Transverse colon (tissue), 4 donors: ENCODE data around the gene MRPS18B. TPM values are rescaled to one million over a fixed set of nuclear protein-coding genes. Genes with fewer than 3 reads are reported as not detected.

ENCODE experiments used
- DNase-seq: peaks from one replicate; pipeline ENCODE4 v3.0.0-alpha.2; 2019
- H3K27ac ChIP-seq, 4 donors: fragments of 200-600 bp; sonication (generic); 2 replicates each; pipeline ENCODE4 v1.5.1; 2016 to 2018; ENCODE audit warnings: inconsistent platforms in 4 of 4
- H3K27me3 ChIP-seq: fragments of 200-600 bp; sonication (generic); 2 replicates; pipeline ENCODE4 v1.5.1; 2017; ENCODE audit warnings: inconsistent platforms
- H3K36me3 ChIP-seq, 4 donors: fragments of 200-600 bp; sonication (generic); 2 replicates each; pipeline ENCODE4 v1.5.1; 2017 to 2019; ENCODE audit warnings: inconsistent platforms in 4 of 4
- H3K4me1 ChIP-seq, 4 donors: fragments of 200-600 bp; sonication (generic); 2 replicates each; pipeline ENCODE4 v1.5.1; 2017 to 2020; ENCODE audit warnings: inconsistent platforms in 4 of 4
- H3K4me3 ChIP-seq, 4 donors: fragments of 200-600 bp; sonication (generic); 1 replicate in 1 of 4; 2 replicates in 3 of 4; pipeline versions ENCODE4 v1.5.1 to v1.6.1; 2017 to 2019; ENCODE audit warnings: inconsistent platforms in 4 of 4
- H3K9me3 ChIP-seq, 2 donors: fragments of 200-600 bp; sonication (generic); 2 replicates each; pipeline ENCODE4 v1.5.1; 2017 to 2019; ENCODE audit warnings: inconsistent platforms in 2 of 2
- CTCF ChIP-seq, 5 experiments: fragments of 200-600 bp in 3 of 5; fragments of 450-650 bp in 2 of 5; sonication (generic) in 3 of 5; IDR thresholded peaks; 1 replicate in 2 of 5; 2 replicates in 3 of 5; pipeline ENCODE4 v1.5.1; 2016 to 2017; ENCODE audit warnings: antibody characterized with exemption in 5 of 5, inconsistent platforms in 3 of 5, mild to moderate bottlenecking in 2 of 5, moderate library complexity in 1 of 5
- EP300 ChIP-seq: sonication (generic); formaldehyde crosslinking; IDR thresholded peaks from one replicate; pipeline ENCODE4 v1.6.1; 2017; ENCODE audit warnings: antibody characterized with exemption, low read depth
- POLR2A ChIP-seq: fragments of 450-650 bp; IDR thresholded peaks from one replicate; pipeline ENCODE4 v1.6.1; 2016; ENCODE audit warnings: antibody characterized with exemption, mild to moderate bottlenecking, moderate library complexity
- POLR2AphosphoS5 ChIP-seq, 3 donors: sonication (generic); formaldehyde crosslinking; IDR thresholded peaks; one replicate each; pipeline ENCODE4 v1.6.1; 2016; ENCODE audit warnings: antibody characterized with exemption in 3 of 3
- WGBS, 2 donors: methylation state at CpG; one replicate each; pipeline ENCODE4 v1.1.5; 2018; ENCODE audit warnings: low coverage in 1 of 2; 5-methylcytosine and 5-hydroxymethylcytosine counted together
- in situ Hi-C, 4 donors: fragments of 200-750 bp; cut with MboI; loops; one replicate each; pipeline versions ENCODE4 v1.15.0 to v1.15.1; 2017; ENCODE audit warnings: low sequenced_read_pairs in 3 of 4, low pct_ligation_motif_present in 1 of 4, low pct_unique_long_range_greater_than_20kb in 1 of 4
- intact Hi-C: fragments of 100-400 bp; cut with DNase I; formaldehyde crosslinking; loops from one replicate; pipeline ENCODE4 v1.15.1; 2023; ENCODE audit warnings: low total_unique reads
- total RNA-seq, 4 donors: library from RNA; depleted of rRNA; stranded (reverse); fragments of >200 nt; gene quantifications; one replicate each; pipeline ENCODE4 v1.1.0, GENCODE V29; 2016

MRPS18B gene
- total RNA-seq, 4 donors from 2014 or later, result 6.0 to 61.9 (median 39.4) TPM

DNA sequence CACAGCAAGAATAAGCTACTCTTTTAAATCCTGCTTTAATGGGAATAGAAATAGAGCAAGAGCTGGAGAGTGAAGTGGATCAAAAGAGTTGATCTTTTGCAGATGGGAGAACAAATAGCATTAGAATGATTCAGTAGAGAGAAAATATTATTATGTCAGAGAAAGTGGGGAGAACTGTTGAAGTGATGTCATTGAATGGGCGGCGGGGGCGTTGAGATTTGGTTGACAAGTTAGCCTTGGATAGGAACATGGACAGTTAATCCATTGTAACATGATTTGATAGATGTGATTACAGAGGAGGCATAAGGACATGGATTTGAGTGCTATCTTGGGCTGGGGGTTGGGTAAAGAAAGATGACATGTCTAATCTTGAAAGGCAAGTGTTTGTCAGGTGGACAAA is 18.2 kb downstream of the MRPS18B start:
- TF ChIP-seq CTCF (IDR thresholded peaks at IDR 0.05), result no peak
- TF ChIP-seq POLR2A, result no peak
- TF ChIP-seq POLR2AphosphoS5 (IDR thresholded peaks at IDR 0.05), result no peak
- no peak for TF ChIP-seq EP300
- intact Hi-C loops, result no loop called here
- peaks cover 0 to 5% (median 2%) of the 10 kb centered on the region in 4 donors for H3K36me3 ChIP-seq
- DNase-seq, result no peak
- in situ Hi-C loops, result no loop called here
- H3K4me3 ChIP-seq, result no peak overlapping the region
- no peaks in the 10 kb centered on the region for H3K27me3 ChIP-seq
- WGBS, 2 donors, result 96 to 97% methylated on average over 3 of the region's 3 CpGs
- peaks cover 0 to 5% (median 0%) of the 10 kb centered on the region in 4 donors for H3K4me1 ChIP-seq
- H3K9me3 ChIP-seq, result no peaks in the 10 kb centered on the region
- no peak overlapping the region for H3K27ac ChIP-seq

DNA sequence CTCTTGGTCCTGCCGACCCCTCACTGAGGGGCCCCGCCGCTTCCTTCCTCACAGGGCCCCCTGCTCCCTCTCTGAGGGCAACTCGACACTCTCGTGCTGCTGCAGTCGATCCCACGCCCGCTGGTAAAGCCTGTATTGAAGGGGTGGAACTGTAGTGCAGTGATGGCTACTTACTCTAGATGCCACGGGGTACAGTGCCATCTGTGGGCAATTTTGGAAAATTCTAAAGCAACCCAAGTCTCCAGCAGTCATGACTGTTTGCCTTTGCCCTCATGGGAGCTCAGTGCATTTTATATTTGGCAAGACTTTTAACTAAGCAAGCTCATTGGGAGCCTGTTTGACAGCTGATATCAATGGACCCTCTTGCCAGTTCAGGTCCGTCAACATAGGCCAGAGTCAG is 22.8 kb downstream of the MRPS18B start:
- no peaks in the 10 kb centered on the region for H3K27me3 ChIP-seq
- intact Hi-C loops (no loop called here), in situ Hi-C loops (no loop called here)
- 83% methylated on average over 10 of the region's 10 CpGs; no CpG with 5 or more reads in 1 of the 2 donors for WGBS, 2 donors
- peaks cover 0 to 15% (median 0%) of the 10 kb centered on the region in 4 donors for H3K4me1 ChIP-seq
- no peak overlapping the region for H3K27ac ChIP-seq
- H3K9me3 ChIP-seq, result no peaks in the 10 kb centered on the region
- no peak overlapping the region for H3K4me3 ChIP-seq
- TF ChIP-seq EP300 (no peak), POLR2AphosphoS5 (IDR thresholded peaks at IDR 0.05) (no peak), POLR2A (no peak), CTCF (IDR thresholded peaks at IDR 0.05) (no peak)
- H3K36me3 ChIP-seq, result peaks cover 0 to 4% (median 0%) of the 10 kb centered on the region in 4 donors
- DNase-seq, result no peak

- no peak for DNase-seq
- intact Hi-C loops, result no loop called here
- H3K36me3 ChIP-seq, result peaks cover 0 to 4% (median 0%) of the 10 kb centered on the region in 4 donors
- WGBS, 2 donors, result 92% methylated on average over 1 of the region's 1 CpG; no CpG with 5 or more reads in 1 of the 2 donors
- in situ Hi-C loops, result no loop called here
- H3K27me3 ChIP-seq, result no peaks in the 10 kb centered on the region
- H3K4me1 ChIP-seq, result peaks cover 2 to 18% (median 4%) of the 10 kb centered on the region in 4 donors
- no peak overlapping the region for H3K4me3 ChIP-seq
- no peak for TF ChIP-seq EP300
- peak; percentile 15 for TF ChIP-seq POLR2A
- no peaks in the 10 kb centered on the region for H3K9me3 ChIP-seq
- H3K27ac ChIP-seq, result no peak overlapping the region
Observed at GRCh38 chr6:30641048-30641447, 23.4 kb downstream of the MRPS18B start.

DNA sequence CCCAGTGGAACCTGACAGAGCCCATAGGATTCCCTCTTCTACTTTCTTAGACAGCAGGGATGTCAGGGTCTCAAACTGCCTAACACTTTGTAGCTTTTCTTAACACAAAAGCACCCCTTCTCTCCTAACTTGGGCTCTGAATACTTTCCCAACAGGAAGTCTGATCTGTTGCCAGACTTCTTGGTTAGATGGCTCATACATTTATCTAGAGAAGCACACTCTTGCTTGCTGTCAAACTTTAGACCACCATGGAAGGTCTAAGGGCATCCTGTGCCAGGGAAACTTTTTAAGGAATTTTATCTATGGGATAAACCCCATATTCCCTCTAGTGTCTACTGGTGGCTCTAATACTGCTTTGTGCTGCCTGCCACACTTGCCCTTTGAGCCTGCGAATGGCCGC is 26.0 kb downstream of the MRPS18B start:
- intact Hi-C loops, result no loop called here
- no peaks in the 10 kb centered on the region for H3K9me3 ChIP-seq
- TF ChIP-seq EP300 (no peak), CTCF (IDR thresholded peaks at IDR 0.05) (no peak), POLR2AphosphoS5 (IDR thresholded peaks at IDR 0.05) (no peak), POLR2A (no peak)
- no peak overlapping the region for H3K27ac ChIP-seq
- peaks cover 13 to 32% (median 19%) of the 10 kb centered on the region in 4 donors for H3K4me1 ChIP-seq
- whole genome bisulfite sequencing, 2 donors, result 96% methylated on average over 2 of the region's 2 CpGs; no CpG with 5 or more reads in 1 of the 2 donors
- peaks cover 0 to 4% (median 0%) of the 10 kb centered on the region in 4 donors for H3K36me3 ChIP-seq
- in situ Hi-C loops, result no loop called here
- no peaks in the 10 kb centered on the region for H3K27me3 ChIP-seq
- no peak overlapping the region for H3K4me3 ChIP-seq
- no peak for DNase-seq

- H3K4me3 ChIP-seq, result no peak overlapping the region
- TF ChIP-seq EP300 (no peak), POLR2A (no peak), CTCF (IDR thresholded peaks at IDR 0.05) (no peak), POLR2AphosphoS5 (IDR thresholded peaks at IDR 0.05) (no peak)
- WGBS, 2 donors, result 44 to 55% methylated on average over 4 to 5 of the region's 5 CpGs
- peaks cover 13 to 38% (median 25%) of the 10 kb centered on the region in 4 donors for H3K4me1 ChIP-seq
- H3K27ac ChIP-seq, result peak overlapping the region in 1 of 4 donors; percentile 25
- no peak for DNase-seq
- in situ Hi-C loops (no loop called here), intact Hi-C loops (no loop called here)
- no peaks in the 10 kb centered on the region for H3K27me3 ChIP-seq
- H3K9me3 ChIP-seq, result no peaks in the 10 kb centered on the region
- peaks cover 0 to 4% (median 0%) of the 10 kb centered on the region in 4 donors for H3K36me3 ChIP-seq
Observed at GRCh38 chr6:30644769-30645168, 27.1 kb downstream of the MRPS18B start.
